Activated CD8-positive, alpha-beta memory T cell treated with anti-CD3 and anti-CD28 coated beads, Interleukin-2, amount 10 ng/mL, durations not matched to agents 7 days and 5 days (primary cell): ENCODE results near the gene GDE1. TPM values are rescaled to one million over a fixed set of nuclear protein-coding genes. Genes with fewer than 3 reads are reported as not detected.

ENCODE experiments used
- ATAC-seq: fragments of 150-1000 bp; cut with Tn5 transposase; one replicate; pipeline ENCODE4 v1.10.0; 2021; ENCODE audit warnings: moderate library complexity
- CTCF ChIA-PET: fragments of 350-600 bp; sonication (Branson Sonifier 250); formaldehyde crosslinking; loops from one replicate; lab custom pipeline; 2021; ENCODE audit warnings: antibody characterized with exemption; lab: Charles Lee
- DNase-seq: peaks from one replicate; pipeline ENCODE4 v3.0.0-alpha.2; 2020
- H3K27ac Mint-ChIP-seq: one replicate; pipeline ENCODE4 v1.8.0; 2021; ENCODE audit warnings: mild to moderate bottlenecking, mixed read lengths
- H3K27me3 Mint-ChIP-seq: one replicate; pipeline ENCODE4 v1.8.0; 2021; ENCODE audit warnings: mixed read lengths
- H3K36me3 Mint-ChIP-seq: one replicate; pipeline ENCODE4 v1.8.0; 2021; ENCODE audit warnings: mild to moderate bottlenecking, mixed read lengths
- H3K4me1 Mint-ChIP-seq: one replicate; pipeline ENCODE4 v1.8.0; 2021; ENCODE audit warnings: mixed read lengths
- H3K4me3 Mint-ChIP-seq: one replicate; pipeline ENCODE4 v1.8.0; 2021; ENCODE audit warnings: mild to moderate bottlenecking, moderate library complexity, mixed read lengths
- H3K9me3 Mint-ChIP-seq: one replicate; pipeline ENCODE4 v1.8.0; 2022; ENCODE audit warnings: low read depth, mixed read lengths
- total RNA-seq, 2 experiments: library from RNA; stranded (reverse); gene quantifications; one replicate each; pipeline ENCODE4 v1.2.3, GENCODE V29; 2021

GDE1 gene
- total RNA-seq, 2 experiments from 2014 or later, result 21.3 to 31.8 TPM

DNA sequence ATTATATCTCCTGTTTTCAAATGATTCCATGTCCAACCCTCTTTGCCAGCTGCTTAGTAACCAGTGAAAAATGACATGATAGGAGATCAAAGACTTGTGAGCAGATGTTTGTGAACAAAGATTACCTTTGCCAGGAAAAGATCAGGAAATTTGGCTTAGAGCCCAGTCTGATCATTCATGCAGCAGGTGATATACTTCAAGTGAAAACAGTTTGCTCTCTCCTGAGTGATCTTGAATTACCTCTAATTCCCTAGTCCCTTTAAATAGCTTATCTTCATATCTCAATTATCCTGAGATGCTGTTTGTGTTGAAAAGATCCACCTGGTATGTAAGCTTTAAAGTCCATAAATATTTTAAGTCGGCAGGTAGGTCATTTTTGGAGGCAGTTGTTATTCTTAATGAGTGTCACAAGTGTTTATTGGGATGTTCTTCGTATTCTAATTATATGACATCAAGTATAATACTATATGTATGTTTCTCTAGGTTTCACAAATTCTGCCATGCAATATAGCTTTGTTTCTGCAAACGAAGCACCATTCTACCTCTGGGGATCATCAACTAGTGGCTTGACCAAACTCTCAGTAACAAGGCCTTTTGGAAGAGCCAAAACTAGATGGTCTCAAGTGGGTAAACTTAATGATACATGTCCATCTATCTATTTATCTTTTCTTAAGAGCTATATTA, 20.4 kb upstream of the GDE1 start:
- Mint-ChIP-seq H3K36me3 (peaks cover 51% of the 10 kb centered on the region), H3K27me3 (no peaks in the 10 kb centered on the region), H3K9me3 (no peaks in the 10 kb centered on the region), H3K4me1 (peaks cover 9% of the 10 kb centered on the region), H3K27ac (no peak overlapping the region), H3K4me3 (no peak overlapping the region)
- no peak for DNase-seq
- no peak for ATAC-seq
- CTCF ChIA-PET, result interaction anchor here (1.1 to 1.6 kb wide), 3 partner anchors 8 to 18 kb away, joined by 3 to 4 read pairs (median 3); partner anchors contain the start of genes CCP110 and VPS35L

DNA sequence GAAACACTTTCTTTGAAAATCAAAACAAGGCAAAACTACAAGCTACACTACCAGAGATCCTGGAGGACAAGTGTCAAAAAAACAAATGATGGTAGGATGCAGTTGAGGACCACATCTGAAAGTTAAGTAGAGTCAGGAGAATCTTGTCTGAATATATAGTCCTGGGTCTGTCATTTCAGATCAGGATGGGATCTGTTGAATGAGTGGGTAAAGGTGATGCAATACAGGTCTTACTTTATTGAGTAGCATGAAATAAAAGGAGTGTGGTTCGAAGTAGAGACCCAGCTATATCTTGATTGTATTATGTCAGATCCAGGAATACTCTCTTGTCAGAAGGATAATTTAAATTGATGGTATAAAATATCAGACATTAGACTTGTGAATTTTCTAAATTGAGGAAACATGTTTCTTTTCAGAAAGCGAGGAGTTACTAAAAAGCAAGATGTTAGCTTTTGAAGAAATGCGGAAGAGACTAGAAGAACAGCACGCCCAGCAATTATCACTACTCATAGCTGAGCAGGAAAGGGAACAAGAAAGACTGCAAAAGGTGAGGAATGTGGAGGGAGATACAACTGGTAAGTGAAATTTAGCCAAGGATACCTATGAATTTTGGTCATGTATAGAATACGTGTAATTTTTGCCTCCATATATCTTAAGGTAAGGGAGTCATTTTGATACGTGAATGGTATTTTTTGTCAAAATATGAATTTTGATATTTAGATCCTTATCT, 18.5 kb upstream of the GDE1 start:
- no peak overlapping the region for H3K27ac Mint-ChIP-seq
- ATAC-seq (no peak), DNase-seq (no peak)
- no peaks in the 10 kb centered on the region for H3K9me3 Mint-ChIP-seq
- CTCF ChIA-PET, result interaction anchor here (1.1 to 2.1 kb wide), 4 partner anchors 13 to 61 kb away, joined by 3 to 7 read pairs (median 6); partner anchors contain the start of gene VPS35L
- H3K4me3 Mint-ChIP-seq, result no peak overlapping the region
- no peaks in the 10 kb centered on the region for H3K27me3 Mint-ChIP-seq
- H3K4me1 Mint-ChIP-seq, result peaks cover 9% of the 10 kb centered on the region
- H3K36me3 Mint-ChIP-seq, result peaks cover 61% of the 10 kb centered on the region

GRCh38 chr16:19532601-19533000, 10.7 kb upstream of the GDE1 start:
- H3K4me3 Mint-ChIP-seq, result no peak overlapping the region
- ATAC-seq, result no peak
- DNase-seq, result no peak
- H3K27me3 Mint-ChIP-seq, result no peaks in the 10 kb centered on the region
- H3K4me1 Mint-ChIP-seq, result peaks cover 1% of the 10 kb centered on the region
- CTCF ChIA-PET, result interaction anchor here (0.6 kb wide), 1 partner anchor 90 kb away, joined by 4 read pairs; no protein-coding TSS in a partner anchor
- no peak overlapping the region for H3K27ac Mint-ChIP-seq
- no peaks in the 10 kb centered on the region for H3K9me3 Mint-ChIP-seq
- H3K36me3 Mint-ChIP-seq, result peaks cover 49% of the 10 kb centered on the region

DNA sequence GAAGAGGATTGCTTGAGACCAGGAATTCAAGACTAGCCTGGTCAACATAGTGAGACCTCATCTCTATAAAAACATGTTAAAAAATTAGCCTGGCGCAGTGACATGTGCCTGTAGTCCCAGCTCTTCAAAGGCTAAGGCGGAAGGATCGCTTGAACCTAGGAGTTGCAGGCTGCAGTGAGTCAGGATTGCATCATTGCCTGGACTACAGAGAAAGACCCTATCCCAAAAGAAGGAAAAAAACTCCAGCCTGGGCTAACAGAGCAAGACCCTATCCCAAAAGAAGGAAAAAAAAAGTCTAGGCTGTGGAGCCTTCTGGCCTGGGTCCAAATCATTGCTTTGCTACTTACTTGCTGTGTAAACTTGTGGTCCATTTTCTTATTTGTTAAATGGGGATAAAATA, 6.8 kb upstream of the GDE1 start:
- H3K4me1 Mint-ChIP-seq, result peaks cover 18% of the 10 kb centered on the region
- H3K9me3 Mint-ChIP-seq, result no peaks in the 10 kb centered on the region
- no peak overlapping the region for H3K27ac Mint-ChIP-seq
- CTCF ChIA-PET, result interaction anchor here (0.8 to 1.9 kb wide), 2 partner anchors 9 to 27 kb away, joined by 3 to 10 read pairs; partner anchors contain the start of gene VPS35L
- H3K4me3 Mint-ChIP-seq, result no peak overlapping the region
- H3K27me3 Mint-ChIP-seq, result no peaks in the 10 kb centered on the region
- H3K36me3 Mint-ChIP-seq, result peaks cover 34% of the 10 kb centered on the region
- ATAC-seq, result no peak
- no peak for DNase-seq

DNA sequence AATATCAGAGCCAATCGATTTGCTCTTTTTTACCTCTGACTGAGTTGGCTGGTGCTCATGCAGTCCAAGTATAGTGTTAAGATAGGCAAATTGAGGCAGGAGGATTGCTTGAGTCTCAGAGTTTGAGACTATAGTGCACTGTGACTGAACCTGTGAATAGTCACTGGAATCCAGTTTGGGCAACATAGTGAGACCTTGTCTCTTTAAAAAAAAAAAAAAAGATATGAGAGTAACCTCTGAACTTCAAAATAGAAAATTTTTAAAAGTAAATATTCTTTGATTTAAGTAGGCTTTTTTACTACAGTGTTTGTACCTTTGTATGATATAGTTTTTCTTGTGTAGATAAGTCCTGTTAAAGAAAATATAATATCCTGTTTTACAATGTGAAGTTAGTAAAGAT, 5.3 kb upstream of the GDE1 start:
- H3K9me3 Mint-ChIP-seq, result no peaks in the 10 kb centered on the region
- DNase-seq, result no peak
- ATAC-seq, result no peak
- CTCF ChIA-PET, result interaction anchor here (0.6 to 5.1 kb wide), 2 partner anchors 29 to 437 kb away, joined by 3 to 41 read pairs; partner anchors contain the start of gene VPS35L
- H3K4me1 Mint-ChIP-seq, result peaks cover 23% of the 10 kb centered on the region
- no peaks in the 10 kb centered on the region for H3K27me3 Mint-ChIP-seq
- H3K36me3 Mint-ChIP-seq, result peaks cover 25% of the 10 kb centered on the region
- H3K4me3 Mint-ChIP-seq, result no peak overlapping the region
- no peak overlapping the region for H3K27ac Mint-ChIP-seq

GRCh38 chr16:19525385-19525723, 3.5 kb upstream of the GDE1 start:
- peaks cover 21% of the 10 kb centered on the region for H3K36me3 Mint-ChIP-seq
- CTCF ChIA-PET, result interaction anchor here (1.3 to 5.1 kb wide), 5 partner anchors 14 to 31 kb away, joined by 3 to 41 read pairs (median 5); partner anchors contain the start of gene VPS35L
- H3K27ac Mint-ChIP-seq, result peak overlapping the region; percentile 93
- ATAC-seq, result no peak
- peaks cover 32% of the 10 kb centered on the region for H3K4me1 Mint-ChIP-seq
- peak overlapping the region; percentile 92 for H3K4me3 Mint-ChIP-seq
- DNase-seq, result no peak
- H3K9me3 Mint-ChIP-seq, result no peaks in the 10 kb centered on the region
- H3K27me3 Mint-ChIP-seq, result no peaks in the 10 kb centered on the region

DNA sequence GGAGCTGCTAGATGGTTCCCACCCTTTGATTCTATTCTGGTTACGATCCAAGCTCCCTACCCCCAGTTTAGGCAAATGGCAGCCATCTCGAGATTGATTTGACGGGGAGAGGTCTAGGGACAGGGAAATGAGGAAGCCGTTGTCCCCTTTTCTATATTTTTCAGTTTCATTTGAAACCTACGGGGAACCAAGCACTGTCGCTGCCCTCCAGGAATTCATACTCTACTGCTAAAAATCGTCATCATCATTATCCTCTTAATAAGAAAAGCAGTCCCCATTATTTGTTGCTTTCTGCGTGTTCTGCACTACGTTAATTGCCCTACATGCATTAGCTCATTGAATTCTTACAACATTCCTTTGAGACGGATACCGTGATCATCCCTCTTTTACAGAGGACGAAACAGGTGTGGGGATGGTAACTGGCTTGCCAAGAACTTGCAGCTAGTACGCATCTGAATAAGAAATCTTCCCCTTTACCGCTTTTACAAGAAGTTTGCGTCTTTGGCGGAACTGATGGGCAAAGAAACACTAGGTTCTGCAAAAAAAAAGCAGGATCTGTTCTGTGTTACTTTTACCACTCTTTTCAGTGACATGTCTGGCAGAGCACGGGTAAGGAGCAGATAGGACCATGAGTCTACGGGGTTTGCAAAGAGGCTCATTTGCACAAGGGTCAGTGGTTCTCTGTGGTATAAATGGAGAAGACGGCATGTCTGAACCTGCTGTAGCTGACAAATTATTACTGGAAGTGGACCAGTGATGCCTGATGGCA, 2.9 kb upstream of the GDE1 start:
- H3K4me3 Mint-ChIP-seq, result peak overlapping the region; percentile 92
- H3K4me1 Mint-ChIP-seq, result peaks cover 35% of the 10 kb centered on the region
- H3K9me3 Mint-ChIP-seq, result no peaks in the 10 kb centered on the region
- no peak for ATAC-seq
- CTCF ChIA-PET, result interaction anchor here (0.6 to 5.1 kb wide), 10 partner anchors 14 to 723 kb away, joined by 3 to 41 read pairs (median 3); partner anchors contain the start of genes ARL6IP1 and VPS35L
- no peak for DNase-seq
- no peaks in the 10 kb centered on the region for H3K27me3 Mint-ChIP-seq
- peaks cover 21% of the 10 kb centered on the region for H3K36me3 Mint-ChIP-seq
- peak overlapping the region; percentile 93 for H3K27ac Mint-ChIP-seq

DNA sequence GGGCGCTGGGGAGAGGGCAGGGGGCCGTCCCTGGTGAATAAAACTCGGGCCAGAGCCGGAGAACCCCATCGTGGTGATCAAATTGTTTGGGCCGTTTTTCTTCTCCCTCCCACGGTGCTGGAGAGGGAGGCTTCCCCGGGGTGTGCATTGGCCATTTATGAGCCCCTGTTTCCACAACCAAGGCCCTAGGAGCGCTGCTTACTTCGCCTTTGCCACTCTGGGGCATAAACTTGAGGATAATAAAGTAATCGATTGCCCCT, 2.4 kb upstream of the GDE1 start:
- Mint-ChIP-seq H3K4me3 (peak overlapping the region; percentile 92), H3K27me3 (no peaks in the 10 kb centered on the region), H3K27ac (peak overlapping the region; percentile 93), H3K9me3 (no peaks in the 10 kb centered on the region), H3K4me1 (peaks cover 38% of the 10 kb centered on the region), H3K36me3 (peaks cover 19% of the 10 kb centered on the region)
- DNase-seq, result peak; percentile 42
- CTCF ChIA-PET, result interaction anchor here (0.6 to 5.1 kb wide), 10 partner anchors 15 to 723 kb away, joined by 3 to 41 read pairs (median 3); partner anchors contain the start of genes ARL6IP1 and VPS35L
- ATAC-seq, result no peak

GRCh38 chr16:19523559-19524355, 1.9 kb upstream of the GDE1 start, which contains the start of gene CCP110:
Gene CCP110, plus strand, starts transcription at chr16:19523942. Its CDS starts 3,940 bp downstream, at chr16:19527882.
- no peaks in the 10 kb centered on the region for H3K27me3 Mint-ChIP-seq
- H3K4me3 Mint-ChIP-seq, result peak within 1 kb of the TSS; percentile 92
- DNase-seq (peak; percentile 98), ATAC-seq (peak; percentile 81)
- H3K4me1 Mint-ChIP-seq, result peaks cover 42% of the 10 kb centered on the region
- peaks cover 16% of the 10 kb centered on the region for H3K36me3 Mint-ChIP-seq
- CTCF ChIA-PET, result interaction anchor here (0.6 to 5.1 kb wide), 8 partner anchors 17 to 722 kb away, joined by 3 to 41 read pairs (median 4); partner anchors contain the start of genes ARL6IP1 and VPS35L
- peak within 1 kb of the TSS; percentile 95 for H3K27ac Mint-ChIP-seq
- no peaks in the 10 kb centered on the region for H3K9me3 Mint-ChIP-seq

- Mint-ChIP-seq H3K4me3 (no peak overlapping the region), H3K4me1 (peaks cover 47% of the 10 kb centered on the region), H3K27ac (peak overlapping the region; percentile 24), H3K27me3 (no peaks in the 10 kb centered on the region), H3K36me3 (peaks cover 11% of the 10 kb centered on the region), H3K9me3 (no peaks in the 10 kb centered on the region)
- ATAC-seq, result no peak
- CTCF ChIA-PET, result interaction anchor here (5.1 kb wide), 1 partner anchor 33 kb away, joined by 41 read pairs; the partner anchor contains the start of gene VPS35L
- no peak for DNase-seq
These were observed 1.3 kb upstream of the GDE1 start for GRCh38 chr16:19523184-19523558.

DNA sequence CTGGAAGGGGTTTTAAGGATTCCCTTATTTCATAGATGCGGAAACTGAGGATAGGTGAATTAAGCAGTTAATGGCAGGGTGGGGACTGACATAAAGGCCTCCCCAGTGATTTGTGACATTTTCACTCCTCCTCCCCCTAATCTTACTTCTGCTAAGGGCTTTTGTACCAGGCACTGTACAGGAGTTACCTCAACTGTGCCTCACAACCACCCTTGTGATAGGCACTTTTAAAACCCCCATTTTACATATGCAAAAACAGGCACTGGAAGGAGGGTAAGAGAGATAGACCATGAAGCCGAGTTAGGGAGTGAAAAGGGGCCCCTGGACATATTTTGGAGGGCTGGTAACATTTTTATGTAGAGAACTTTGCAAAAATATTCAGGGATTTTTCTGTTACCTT, 862 bp upstream of the GDE1 start:
- no peak overlapping the region for H3K4me3 Mint-ChIP-seq
- H3K27me3 Mint-ChIP-seq, result no peaks in the 10 kb centered on the region
- no peaks in the 10 kb centered on the region for H3K9me3 Mint-ChIP-seq
- DNase-seq, result no peak
- H3K36me3 Mint-ChIP-seq, result peaks cover 11% of the 10 kb centered on the region
- ATAC-seq, result no peak
- CTCF ChIA-PET, result interaction anchor here (0.6 to 5.1 kb wide), 3 partner anchors 33 to 571 kb away, joined by 3 to 41 read pairs (median 3); partner anchors contain the start of gene VPS35L
- H3K4me1 Mint-ChIP-seq, result peaks cover 50% of the 10 kb centered on the region
- peak overlapping the region; percentile 95 for H3K27ac Mint-ChIP-seq

GRCh38 chr16:19522397-19522732, 467 bp upstream of the GDE1 start:
- Mint-ChIP-seq H3K4me1 (peaks cover 53% of the 10 kb centered on the region), H3K9me3 (no peaks in the 10 kb centered on the region), H3K27me3 (no peaks in the 10 kb centered on the region), H3K36me3 (peaks cover 12% of the 10 kb centered on the region), H3K4me3 (peak overlapping the region; percentile 92), H3K27ac (peak overlapping the region; percentile 95)
- ATAC-seq (no peak), DNase-seq (no peak)
- CTCF ChIA-PET, result interaction anchor here (0.6 to 1.4 kb wide), 2 partner anchors 34 to 571 kb away, joined by 3 read pairs; no protein-coding TSS in a partner anchor
